MM.1S (cell line): Measurements from ENCODE around the gene PDE10A.
"Not testable (repeated sequence)": the region's sequence is repeated elsewhere in the genome, so short reads cannot be mapped to it uniquely, and the experiment has no call there.

Experiments
- DNase-seq: peaks from one replicate; pipeline ENCODE4 v3.0.0-alpha.2; 2015
- H2AFZ ChIP-seq: fragments of 300-600 bp; sonication (generic); 2 replicates; pipeline ENCODE4 v1.6.0; 2016; ENCODE audit warnings: antibody characterized with exemption, low read length
- H3F3A ChIP-seq: fragments of 300-600 bp; sonication (generic); 2 replicates; pipeline ENCODE4 v1.6.1; 2016; ENCODE audit warnings: mild to moderate bottlenecking, antibody characterized with exemption, low read length, moderate library complexity, mixed read lengths; ENCODE audit not compliant: insufficient read depth
- H3K27ac ChIP-seq: fragments of 300-600 bp; sonication (generic); 2 replicates; pipeline ENCODE4 v1.5.1; 2016; ENCODE audit warnings: mild to moderate bottlenecking, low read length
- H3K27me3 ChIP-seq: fragments of 300-600 bp; sonication (generic); replicated peaks from 2 replicates; pipeline ENCODE4 v1.6.0; 2016; ENCODE audit warnings: low read length; ENCODE audit not compliant: insufficient read depth
- H3K36me3 ChIP-seq: fragments of 300-600 bp; sonication (generic); replicated peaks from 2 replicates; pipeline ENCODE4 v1.6.1; 2016; ENCODE audit warnings: mild to moderate bottlenecking, low read length, mixed read lengths; ENCODE audit not compliant: insufficient read depth
- H3K4me1 ChIP-seq: fragments of 300-600 bp; sonication (generic); 2 replicates; pipeline ENCODE4 v1.6.1; 2016; ENCODE audit warnings: low read length, mixed read lengths
- H3K4me2 ChIP-seq: fragments of 300-600 bp; sonication (generic); 2 replicates; pipeline ENCODE4 v1.6.0; 2016; ENCODE audit warnings: low read depth, low read length
- H3K4me3 ChIP-seq: fragments of 300-600 bp; sonication (generic); 2 replicates; pipeline ENCODE4 v1.5.1; 2016; ENCODE audit warnings: low read length, mixed read lengths
- H3K79me2 ChIP-seq: fragments of 300-600 bp; sonication (generic); 2 replicates; pipeline ENCODE4 v1.6.1; 2016; ENCODE audit warnings: mixed run types, low read length, mixed read lengths
- H3K9ac ChIP-seq: fragments of 300-600 bp; sonication (generic); 2 replicates; pipeline ENCODE4 v1.6.1; 2016; ENCODE audit warnings: low read length, mixed read lengths
- H3K9me2 ChIP-seq: fragments of 300-600 bp; sonication (generic); replicated peaks from 2 replicates; pipeline ENCODE4 v1.6.1; 2016; ENCODE audit warnings: mild to moderate bottlenecking, low read length, mixed read lengths; ENCODE audit not compliant: insufficient read depth
- H3K9me3 ChIP-seq: fragments of 300-600 bp; sonication (generic); replicated peaks from 2 replicates; pipeline ENCODE4 v1.6.1; 2016; ENCODE audit warnings: mild to moderate bottlenecking, low read length, mixed read lengths; ENCODE audit not compliant: insufficient read depth
- H4K20me1 ChIP-seq: fragments of 300-600 bp; sonication (generic); 2 replicates; pipeline ENCODE4 v1.6.1; 2016; ENCODE audit warnings: mild to moderate bottlenecking, low read length, moderate library complexity, mixed read lengths; ENCODE audit not compliant: insufficient read depth
- EZH2 ChIP-seq: fragments of 300-600 bp; sonication (generic); optimal IDR thresholded peaks from 2 replicates; pipeline ENCODE3; 2017; ENCODE audit warnings: low read depth, mild to moderate bottlenecking, antibody characterized with exemption, low read length, mixed read lengths
- EZH2phosphoT487 ChIP-seq: fragments of 300-600 bp; sonication (generic); IDR thresholded peaks from 2 replicates; pipeline ENCODE4 v1.6.1; 2018; ENCODE audit warnings: antibody characterized with exemption, low read length
- TF ChIP-seq, protein P1 (sequence below): fragments of 300-600 bp; sonication (generic); IDR thresholded peaks from 2 replicates; pipeline ENCODE4 v1.5.1; 2016; ENCODE audit warnings: antibody characterized with exemption, low read length, mixed read lengths

PDE10A gene

DNA sequence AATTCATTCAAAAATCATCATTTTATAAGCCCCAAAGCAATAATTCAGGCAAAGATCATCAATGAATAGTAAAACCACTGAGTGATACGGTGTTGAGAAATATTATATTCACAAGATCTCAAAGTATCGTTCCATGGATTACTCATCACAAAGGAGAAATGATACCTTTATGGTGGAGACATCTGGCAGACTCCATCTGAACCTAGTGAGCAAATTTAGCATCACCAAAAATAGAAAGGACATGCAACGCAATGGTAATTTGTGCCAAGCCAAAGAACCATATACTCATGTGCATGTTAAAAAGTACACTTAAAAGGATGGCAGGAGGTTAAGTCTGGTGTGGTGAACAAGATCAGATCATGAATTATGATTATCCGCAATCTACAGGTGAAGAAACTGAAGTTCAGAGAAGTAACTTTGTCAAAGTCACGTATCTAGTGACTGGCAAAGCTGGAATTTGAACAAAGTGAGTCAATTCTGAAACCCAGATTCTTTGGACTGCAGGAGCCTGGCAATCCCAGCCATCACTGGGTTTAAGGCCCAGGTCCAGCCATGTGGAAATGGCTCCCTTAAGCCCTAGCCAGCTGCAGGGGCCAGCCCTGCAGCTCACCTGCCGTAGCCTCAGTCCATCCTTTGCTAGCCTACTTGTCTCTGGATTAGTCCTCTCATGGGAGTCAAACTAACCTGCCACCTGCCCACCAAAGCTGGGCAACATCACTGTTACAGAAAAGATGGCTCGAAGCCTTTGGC lies 68.3 kb downstream of the PDE10A start:
- Histone ChIP-seq H3K27me3 (no peaks in the 10 kb centered on the region), H3K27ac (no peak overlapping the region), H3F3A (no peaks in the 10 kb centered on the region), H3K36me3 (no peaks in the 10 kb centered on the region), H3K4me2 (no peak overlapping the region), H3K9ac (no peak overlapping the region), H3K9me2 (no peaks in the 10 kb centered on the region), H3K79me2 (no peaks in the 10 kb centered on the region), H3K4me1 (no peaks in the 10 kb centered on the region), H3K9me3 (no peaks in the 10 kb centered on the region), H2AFZ (no peak overlapping the region), H4K20me1 (no peaks in the 10 kb centered on the region), H3K4me3 (no peak overlapping the region)
- TF ChIP-seq EZH2phosphoT487 = no peak
- TF ChIP-seq, protein P1, sequence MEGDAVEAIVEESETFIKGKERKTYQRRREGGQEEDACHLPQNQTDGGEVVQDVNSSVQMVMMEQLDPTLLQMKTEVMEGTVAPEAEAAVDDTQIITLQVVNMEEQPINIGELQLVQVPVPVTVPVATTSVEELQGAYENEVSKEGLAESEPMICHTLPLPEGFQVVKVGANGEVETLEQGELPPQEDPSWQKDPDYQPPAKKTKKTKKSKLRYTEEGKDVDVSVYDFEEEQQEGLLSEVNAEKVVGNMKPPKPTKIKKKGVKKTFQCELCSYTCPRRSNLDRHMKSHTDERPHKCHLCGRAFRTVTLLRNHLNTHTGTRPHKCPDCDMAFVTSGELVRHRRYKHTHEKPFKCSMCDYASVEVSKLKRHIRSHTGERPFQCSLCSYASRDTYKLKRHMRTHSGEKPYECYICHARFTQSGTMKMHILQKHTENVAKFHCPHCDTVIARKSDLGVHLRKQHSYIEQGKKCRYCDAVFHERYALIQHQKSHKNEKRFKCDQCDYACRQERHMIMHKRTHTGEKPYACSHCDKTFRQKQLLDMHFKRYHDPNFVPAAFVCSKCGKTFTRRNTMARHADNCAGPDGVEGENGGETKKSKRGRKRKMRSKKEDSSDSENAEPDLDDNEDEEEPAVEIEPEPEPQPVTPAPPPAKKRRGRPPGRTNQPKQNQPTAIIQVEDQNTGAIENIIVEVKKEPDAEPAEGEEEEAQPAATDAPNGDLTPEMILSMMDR = no peak
- no peak for TF ChIP-seq EZH2
- DNase-seq = no peak

DNA sequence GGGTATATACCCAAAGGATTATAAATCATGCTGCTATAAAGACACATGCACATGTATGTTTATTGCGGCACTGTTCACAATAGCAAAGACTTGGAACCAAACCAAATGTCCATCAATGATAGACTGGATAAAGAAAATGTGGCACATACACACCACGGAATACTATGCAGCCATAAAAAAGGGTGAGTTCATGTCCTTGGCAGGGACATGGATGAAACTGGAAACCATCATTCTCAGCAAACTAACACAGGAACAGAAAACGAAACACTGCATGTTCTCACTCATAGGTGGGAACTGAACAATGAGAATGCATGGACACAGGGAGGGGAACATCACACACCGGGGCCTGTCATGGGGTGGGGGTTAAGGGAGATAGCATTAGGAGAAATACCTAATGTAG lies 70.1 kb downstream of the PDE10A start:
- not testable (repeated sequence) for H2AFZ ChIP-seq, H3K27ac ChIP-seq, H3F3A ChIP-seq, H4K20me1 ChIP-seq, H3K79me2 ChIP-seq, H3K4me1 ChIP-seq, H3K4me3 ChIP-seq, H3K9ac ChIP-seq, H3K36me3 ChIP-seq, DNase-seq, H3K9me3 ChIP-seq, H3K4me2 ChIP-seq, H3K27me3 ChIP-seq, H3K9me2 ChIP-seq

DNA sequence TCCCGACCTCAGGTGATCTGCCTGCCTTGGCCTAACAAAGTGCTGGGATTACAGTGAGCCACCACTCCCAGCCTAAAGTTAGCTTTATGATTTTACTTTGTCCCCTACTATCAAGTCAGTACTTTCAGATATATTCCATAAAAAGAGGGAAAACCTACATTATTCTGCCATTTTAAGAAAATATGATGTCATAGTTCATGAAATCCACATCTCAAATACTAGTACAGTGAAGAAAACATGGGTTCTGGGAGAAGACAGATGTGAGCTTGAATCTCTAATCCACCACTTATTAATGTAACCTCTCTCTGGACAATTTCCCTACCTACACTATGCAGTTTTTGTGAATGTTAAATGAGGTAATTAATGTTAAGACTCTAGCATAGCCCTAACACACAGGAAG lies 74.5 kb downstream of the PDE10A start:
- DNase-seq = no peak
- Histone ChIP-seq H3K9me3 (no peaks in the 10 kb centered on the region), H3K4me1 (no peaks in the 10 kb centered on the region), H3K27ac (no peak overlapping the region), H3K36me3 (no peaks in the 10 kb centered on the region), H3F3A (no peaks in the 10 kb centered on the region), H3K79me2 (no peaks in the 10 kb centered on the region), H3K9me2 (no peaks in the 10 kb centered on the region), H3K4me3 (no peak overlapping the region), H3K27me3 (no peaks in the 10 kb centered on the region), H4K20me1 (no peaks in the 10 kb centered on the region), H3K9ac (no peak overlapping the region), H3K4me2 (no peak overlapping the region), H2AFZ (no peak overlapping the region)
- TF ChIP-seq, protein P1 = no peak
- TF ChIP-seq EZH2 = no peak
- TF ChIP-seq EZH2phosphoT487 = no peak

DNA sequence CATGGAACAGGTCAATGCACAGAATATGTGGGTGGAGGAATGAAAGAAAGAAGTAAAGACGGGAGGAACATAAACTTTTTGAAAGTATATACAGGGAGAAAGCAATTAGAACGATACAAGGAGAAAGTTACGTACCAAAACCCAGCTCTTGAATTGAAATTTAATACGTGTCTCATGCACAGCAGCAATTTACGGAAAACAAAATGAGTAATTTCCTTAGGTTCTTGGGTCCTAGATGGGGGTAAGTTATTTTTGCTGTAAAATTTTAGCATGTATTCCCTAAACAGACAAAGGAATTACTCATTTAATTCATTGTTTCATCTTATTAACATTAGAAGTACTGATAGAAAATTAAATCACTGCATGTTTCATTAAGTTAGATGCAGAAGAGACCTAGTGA lies 75.8 kb downstream of the PDE10A start:
- Histone ChIP-seq H3K9ac (no peak overlapping the region), H3K27me3 (no peaks in the 10 kb centered on the region), H2AFZ (no peak overlapping the region), H3K4me1 (no peaks in the 10 kb centered on the region), H3K36me3 (no peaks in the 10 kb centered on the region), H3K9me2 (no peaks in the 10 kb centered on the region), H4K20me1 (no peaks in the 10 kb centered on the region), H3K4me2 (no peak overlapping the region), H3K4me3 (no peak overlapping the region), H3K9me3 (no peaks in the 10 kb centered on the region), H3K27ac (no peak overlapping the region), H3K79me2 (no peaks in the 10 kb centered on the region), H3F3A (no peaks in the 10 kb centered on the region)
- no peak for TF ChIP-seq EZH2phosphoT487
- no peak for TF ChIP-seq EZH2
- TF ChIP-seq, protein P1 = no peak
- DNase-seq = no peak
